HL-60 (cell line): ENCODE results near the gene SMIM36.

Experiments used
- DNase-seq, 2 experiments: peaks; one replicate each; pipeline ENCODE4 v3.0.0-alpha.2; 2010 to 2020; ENCODE audit warnings: low read depth in 1 of 2, low spot score in 1 of 2
- H3K27ac ChIP-seq: fragments of 250-450 bp; sonication (Bioruptor Pico); replicated peaks from 2 replicates; pipeline ENCODE4 v1.5.1; 2020; ENCODE audit warnings: mild to moderate bottlenecking, moderate library complexity
- H3K27me3 ChIP-seq: fragments of 250-450 bp; sonication (Bioruptor Pico); 2 replicates; pipeline ENCODE4 v1.5.1; 2021; ENCODE audit warnings: mild to moderate bottlenecking, moderate library complexity; ENCODE audit not compliant: insufficient read depth, poor library complexity, severe bottlenecking
- H3K4me3 ChIP-seq: replicated peaks from 2 replicates; pipeline ENCODE4 v1.5.1; 2011; ENCODE audit warnings: mild to moderate bottlenecking, control low read depth, low read length; ENCODE audit not compliant: insufficient read depth
- GABPA ChIP-seq: IDR thresholded peaks from 2 replicates; pipeline ENCODE4 v1.6.1; 2012; ENCODE audit warnings: low read depth
- POLR2AphosphoS5 ChIP-seq: IDR thresholded peaks from 2 replicates; pipeline ENCODE4 v1.6.1; 2012; ENCODE audit warnings: low read depth
- SPI1 ChIP-seq: IDR thresholded peaks from 2 replicates; pipeline ENCODE4 v1.6.1; 2012; ENCODE audit warnings: low read depth, mild to moderate bottlenecking, borderline replicate concordance
- TF ChIP-seq, protein P1 (sequence below): IDR thresholded peaks from 2 replicates; pipeline ENCODE4 v1.6.1; 2012; ENCODE audit warnings: low read depth; ENCODE audit not compliant: insufficient replicate concordance
- TF ChIP-seq, protein P2 (sequence below): IDR thresholded peaks from one replicate; pipeline ENCODE4 v1.5.1; 2011; ENCODE audit warnings: low read length, control low read depth, inconsistent platforms; ENCODE audit not compliant: insufficient read depth

The SMIM36 gene

DNA sequence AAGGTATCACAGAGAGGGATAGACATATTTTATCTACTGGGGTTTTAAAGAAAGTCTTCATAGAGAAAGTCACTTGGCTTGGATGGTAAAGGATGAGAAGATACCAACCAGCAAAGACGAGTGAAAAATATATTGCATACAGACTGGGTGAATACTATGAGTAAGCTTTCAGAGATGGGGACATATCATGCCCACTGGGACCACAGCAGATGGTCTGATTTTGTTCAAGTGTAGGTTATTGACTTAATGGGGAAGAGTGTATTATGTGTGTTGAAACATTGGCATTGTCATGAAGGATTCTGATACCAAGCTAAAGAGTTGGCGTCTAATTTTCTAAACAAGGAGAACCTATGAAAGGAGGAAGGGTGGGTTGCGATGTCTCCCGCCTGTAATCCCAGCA, 75.8 kb downstream of the SMIM36 start:
- DNase-seq: no peak
- no peak for TF ChIP-seq SPI1
- TF ChIP-seq POLR2AphosphoS5: no peak
- TF ChIP-seq GABPA: no peak
- TF ChIP-seq, protein P1, sequence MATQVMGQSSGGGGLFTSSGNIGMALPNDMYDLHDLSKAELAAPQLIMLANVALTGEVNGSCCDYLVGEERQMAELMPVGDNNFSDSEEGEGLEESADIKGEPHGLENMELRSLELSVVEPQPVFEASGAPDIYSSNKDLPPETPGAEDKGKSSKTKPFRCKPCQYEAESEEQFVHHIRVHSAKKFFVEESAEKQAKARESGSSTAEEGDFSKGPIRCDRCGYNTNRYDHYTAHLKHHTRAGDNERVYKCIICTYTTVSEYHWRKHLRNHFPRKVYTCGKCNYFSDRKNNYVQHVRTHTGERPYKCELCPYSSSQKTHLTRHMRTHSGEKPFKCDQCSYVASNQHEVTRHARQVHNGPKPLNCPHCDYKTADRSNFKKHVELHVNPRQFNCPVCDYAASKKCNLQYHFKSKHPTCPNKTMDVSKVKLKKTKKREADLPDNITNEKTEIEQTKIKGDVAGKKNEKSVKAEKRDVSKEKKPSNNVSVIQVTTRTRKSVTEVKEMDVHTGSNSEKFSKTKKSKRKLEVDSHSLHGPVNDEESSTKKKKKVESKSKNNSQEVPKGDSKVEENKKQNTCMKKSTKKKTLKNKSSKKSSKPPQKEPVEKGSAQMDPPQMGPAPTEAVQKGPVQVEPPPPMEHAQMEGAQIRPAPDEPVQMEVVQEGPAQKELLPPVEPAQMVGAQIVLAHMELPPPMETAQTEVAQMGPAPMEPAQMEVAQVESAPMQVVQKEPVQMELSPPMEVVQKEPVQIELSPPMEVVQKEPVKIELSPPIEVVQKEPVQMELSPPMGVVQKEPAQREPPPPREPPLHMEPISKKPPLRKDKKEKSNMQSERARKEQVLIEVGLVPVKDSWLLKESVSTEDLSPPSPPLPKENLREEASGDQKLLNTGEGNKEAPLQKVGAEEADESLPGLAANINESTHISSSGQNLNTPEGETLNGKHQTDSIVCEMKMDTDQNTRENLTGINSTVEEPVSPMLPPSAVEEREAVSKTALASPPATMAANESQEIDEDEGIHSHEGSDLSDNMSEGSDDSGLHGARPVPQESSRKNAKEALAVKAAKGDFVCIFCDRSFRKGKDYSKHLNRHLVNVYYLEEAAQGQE: no peak
- TF ChIP-seq, protein P2, sequence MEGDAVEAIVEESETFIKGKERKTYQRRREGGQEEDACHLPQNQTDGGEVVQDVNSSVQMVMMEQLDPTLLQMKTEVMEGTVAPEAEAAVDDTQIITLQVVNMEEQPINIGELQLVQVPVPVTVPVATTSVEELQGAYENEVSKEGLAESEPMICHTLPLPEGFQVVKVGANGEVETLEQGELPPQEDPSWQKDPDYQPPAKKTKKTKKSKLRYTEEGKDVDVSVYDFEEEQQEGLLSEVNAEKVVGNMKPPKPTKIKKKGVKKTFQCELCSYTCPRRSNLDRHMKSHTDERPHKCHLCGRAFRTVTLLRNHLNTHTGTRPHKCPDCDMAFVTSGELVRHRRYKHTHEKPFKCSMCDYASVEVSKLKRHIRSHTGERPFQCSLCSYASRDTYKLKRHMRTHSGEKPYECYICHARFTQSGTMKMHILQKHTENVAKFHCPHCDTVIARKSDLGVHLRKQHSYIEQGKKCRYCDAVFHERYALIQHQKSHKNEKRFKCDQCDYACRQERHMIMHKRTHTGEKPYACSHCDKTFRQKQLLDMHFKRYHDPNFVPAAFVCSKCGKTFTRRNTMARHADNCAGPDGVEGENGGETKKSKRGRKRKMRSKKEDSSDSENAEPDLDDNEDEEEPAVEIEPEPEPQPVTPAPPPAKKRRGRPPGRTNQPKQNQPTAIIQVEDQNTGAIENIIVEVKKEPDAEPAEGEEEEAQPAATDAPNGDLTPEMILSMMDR: no peak
- no peak overlapping the region for H3K27ac ChIP-seq
- no peak overlapping the region for H3K4me3 ChIP-seq
- no peaks in the 10 kb centered on the region for H3K27me3 ChIP-seq

GRCh38 chr17:55434721-55435120, 76.5 kb downstream of the SMIM36 start:
- DNase-seq: no peak
- Histone ChIP-seq H3K27ac (no peak overlapping the region), H3K27me3 (no peaks in the 10 kb centered on the region), H3K4me3 (no peak overlapping the region)
- no peak for TF ChIP-seq POLR2AphosphoS5
- TF ChIP-seq, protein P2: no peak
- no peak for TF ChIP-seq SPI1
- no peak for TF ChIP-seq GABPA
- TF ChIP-seq, protein P1: no peak

DNA sequence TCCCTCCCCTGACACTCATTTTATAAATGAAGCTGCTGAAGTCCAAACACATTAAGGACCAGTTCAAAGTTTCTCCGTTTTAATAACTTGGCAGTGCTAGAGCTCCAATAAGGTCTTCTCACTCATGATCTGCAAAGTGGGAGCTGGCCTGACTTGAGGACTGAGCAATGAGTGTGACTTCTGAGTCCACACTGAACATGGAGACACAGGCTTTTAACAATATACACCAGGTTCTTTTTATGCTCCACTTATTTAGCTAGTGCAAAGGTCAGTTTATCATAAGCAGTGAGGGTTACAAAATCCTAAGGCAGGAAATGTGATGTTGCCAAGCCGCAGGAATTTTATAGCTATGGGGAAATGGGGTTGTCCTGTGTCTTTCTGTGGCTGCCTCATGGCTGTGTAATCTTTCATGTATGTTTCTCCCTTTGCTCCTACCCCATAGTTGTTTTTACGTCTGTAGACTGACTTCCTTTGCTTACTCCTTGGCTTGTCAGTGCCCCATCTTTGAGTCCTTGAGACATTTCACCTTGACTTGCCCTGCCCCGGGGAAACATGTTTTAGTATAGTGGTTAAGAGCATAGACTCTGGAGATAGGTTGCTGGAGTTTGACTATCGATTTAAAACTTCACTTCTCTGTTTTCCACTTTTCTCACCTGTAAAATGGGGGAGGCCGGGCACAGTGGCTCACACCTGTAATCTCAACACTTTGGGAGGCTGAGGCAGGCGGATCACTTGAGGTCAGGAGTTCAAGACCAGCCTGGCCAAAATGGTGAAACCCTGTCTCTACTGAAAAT, 77.4 kb downstream of the SMIM36 start:
- no peaks in the 10 kb centered on the region for H3K27me3 ChIP-seq
- DNase-seq: no peak
- H3K27ac ChIP-seq: no peak overlapping the region
- H3K4me3 ChIP-seq: no peak overlapping the region
- no peak for TF ChIP-seq SPI1
- TF ChIP-seq POLR2AphosphoS5: no peak
- TF ChIP-seq, protein P2: no peak
- TF ChIP-seq GABPA: no peak
- TF ChIP-seq, protein P1: no peak
